GM21528 (cell line): ENCODE measurements around the gene CDK1.
A peak's percentile ranks its signal among the peaks of the same experiment; 100 is the strongest.
"Not testable (repeated sequence)": the region's sequence is repeated elsewhere in the genome, so short reads cannot be mapped to it uniquely, and the experiment has no call there.

Experiments
- ATAC-seq: cut with Tn5 transposase; IDR thresholded peaks from one replicate; pipeline ENCODE4 v1.9.1; 2021; ENCODE audit warnings: mild to moderate bottlenecking, moderate library complexity; ENCODE audit not compliant: unreplicated experiment, low FRiP score

Gene CDK1

DNA sequence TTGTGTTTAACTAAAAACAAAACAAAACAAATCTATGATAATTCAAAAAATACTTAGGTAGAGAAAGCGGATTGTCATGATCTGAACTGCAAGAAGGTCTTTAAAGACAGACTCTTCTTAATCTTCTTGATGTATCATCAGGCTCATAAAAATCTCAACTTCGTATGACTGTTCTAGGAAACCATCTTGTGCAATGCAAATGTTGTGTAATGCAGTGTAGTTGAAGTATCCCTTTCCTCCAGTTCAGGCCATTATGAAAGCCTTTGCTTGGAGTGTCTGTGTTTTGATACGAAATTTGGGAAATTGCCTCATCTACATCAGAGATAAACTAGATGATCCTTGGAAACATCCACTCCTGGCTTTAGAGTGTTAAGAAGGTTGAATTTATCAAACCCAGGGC, 30.9 kb downstream of the CDK1 start:
- ATAC-seq, result no peak

DNA sequence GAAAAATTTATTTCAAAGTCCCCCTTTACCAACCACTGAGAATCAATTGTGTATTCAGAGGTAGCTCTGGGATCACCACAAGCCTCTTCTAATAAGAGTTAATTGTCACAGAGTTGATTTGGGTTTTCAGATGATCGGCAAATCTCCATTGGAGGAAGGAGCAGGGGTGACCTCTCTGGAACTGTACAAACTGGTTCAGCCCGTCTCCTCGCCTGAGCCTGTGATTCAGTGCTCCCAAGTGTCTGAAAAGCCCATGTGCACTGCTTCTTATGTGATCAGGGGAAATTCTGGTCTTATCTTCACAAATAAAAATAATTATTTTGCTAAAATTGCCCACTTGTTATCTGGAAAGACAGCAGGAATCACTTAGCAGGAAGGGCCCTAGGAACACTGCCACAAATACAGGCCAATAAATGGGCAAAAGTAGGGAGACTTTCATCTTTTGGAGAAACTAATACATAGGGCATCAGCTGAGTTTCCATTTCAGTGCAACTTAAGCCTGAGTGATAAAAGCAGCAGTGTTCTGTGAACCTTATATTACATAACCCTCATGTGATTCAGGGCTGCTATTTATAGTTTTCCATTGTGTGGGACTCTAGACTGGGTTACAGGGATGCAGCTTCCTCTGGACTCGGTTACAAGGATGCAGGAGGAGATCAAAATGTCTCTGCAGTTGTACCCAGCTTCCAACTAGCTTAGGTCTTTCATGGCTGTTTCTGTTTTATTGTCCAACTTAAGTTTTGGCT, 32.3 kb downstream of the CDK1 start:
- ATAC-seq, result no peak

DNA sequence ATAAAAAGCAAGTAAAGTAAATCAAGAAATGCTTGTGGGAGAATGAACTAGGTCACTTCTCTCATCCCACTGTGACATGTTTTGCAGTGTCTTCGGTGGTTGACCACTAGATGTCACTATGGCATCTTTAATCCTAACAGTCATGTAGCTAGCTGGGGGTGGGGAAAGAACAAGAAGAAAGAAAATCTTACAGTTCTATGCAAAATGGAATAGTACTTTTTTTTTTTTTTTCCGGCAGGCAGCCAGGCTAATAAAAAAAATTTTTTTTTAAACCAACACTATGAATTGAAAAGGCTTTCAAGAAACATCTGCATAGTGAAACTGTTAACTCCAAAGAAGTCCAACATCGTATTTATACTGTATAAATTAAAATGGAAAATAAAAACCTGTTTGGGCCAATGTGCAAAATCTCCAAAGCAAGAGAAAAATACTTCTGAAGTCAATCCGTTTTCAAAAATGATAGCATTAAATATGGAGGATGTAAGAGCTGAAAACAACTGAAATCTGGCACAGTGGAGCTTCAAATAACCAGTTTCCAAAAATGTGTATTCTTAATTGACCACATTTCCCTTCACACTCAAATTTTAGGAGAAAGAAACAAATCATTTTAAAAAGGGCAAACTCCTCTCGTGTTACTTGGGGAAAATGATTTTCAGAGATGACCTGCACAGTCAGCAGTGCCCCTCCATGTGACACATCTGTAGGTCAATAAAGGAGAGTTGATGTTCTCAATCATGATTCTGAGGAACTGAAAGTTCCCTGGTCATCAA, 38.5 kb downstream of the CDK1 start:
- peak; percentile 80 for ATAC-seq

DNA sequence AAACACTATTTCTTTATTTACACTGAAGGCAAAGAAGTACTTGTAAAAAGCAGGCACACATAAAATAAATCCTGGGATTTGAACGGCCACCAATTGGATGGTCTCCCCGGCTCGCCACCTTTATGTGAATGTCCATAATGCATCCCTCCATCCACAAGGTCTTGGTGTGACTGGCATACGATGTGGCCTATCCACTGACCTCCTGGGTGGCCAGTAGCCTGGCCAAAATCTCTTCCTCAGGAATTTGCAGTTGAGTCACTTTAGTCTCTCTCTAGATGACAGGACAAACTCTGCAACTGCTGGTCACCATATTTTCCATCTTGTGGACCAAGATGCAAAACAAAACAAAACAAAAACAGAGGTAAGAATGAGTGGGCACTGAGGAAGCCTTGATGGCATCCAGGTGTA, 39.1 kb downstream of the CDK1 start:
- no peak for ATAC-seq

DNA sequence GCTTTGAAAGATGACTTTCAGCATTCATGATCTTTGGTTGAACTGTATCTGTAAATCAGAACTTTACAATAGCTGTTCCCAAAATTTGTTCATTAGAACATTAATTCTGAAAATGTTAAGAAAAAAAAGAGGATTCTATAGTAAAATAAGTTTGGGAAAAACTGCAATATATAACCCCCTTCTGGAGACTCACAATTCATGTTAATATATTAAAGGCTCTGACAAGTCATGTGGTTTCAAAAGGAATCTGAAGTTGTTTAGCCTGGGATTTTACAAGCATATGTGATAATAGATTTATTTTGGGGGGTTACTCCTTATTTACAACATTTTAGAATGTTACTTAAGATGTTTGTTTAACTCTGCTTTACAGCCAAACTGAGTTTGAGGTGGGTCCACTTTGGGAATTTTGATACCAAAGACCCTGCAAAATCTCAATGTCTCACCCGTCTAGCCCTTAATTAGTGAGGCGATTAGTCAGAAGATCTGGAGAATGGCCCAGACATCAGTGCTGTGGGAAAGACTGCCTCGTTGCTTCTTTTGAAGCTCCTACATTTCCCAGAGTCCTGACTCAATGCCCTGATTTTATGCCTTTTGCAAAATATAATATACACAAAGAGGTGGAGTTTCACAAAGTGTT, 40.0 kb downstream of the CDK1 start:
- ATAC-seq, result no peak

DNA sequence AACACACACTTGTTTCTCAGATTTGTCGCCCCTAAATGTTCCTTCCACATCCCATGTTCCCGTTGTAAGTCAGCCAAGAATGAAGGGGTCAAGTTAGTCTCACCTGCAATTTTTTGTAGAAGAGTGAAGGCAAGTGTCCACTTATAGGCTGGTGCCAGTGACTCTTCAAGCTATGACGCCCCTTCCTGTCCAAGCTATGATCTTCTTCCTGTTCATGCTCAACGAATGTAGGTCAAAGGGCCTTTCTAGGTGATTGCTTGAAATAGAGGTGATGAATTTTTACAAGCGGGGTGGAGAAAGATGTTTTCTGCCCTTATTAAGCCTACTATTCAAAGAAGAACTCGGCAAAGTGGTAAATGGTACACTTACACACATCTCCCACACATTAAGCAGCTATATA, 41.0 kb downstream of the CDK1 start:
- ATAC-seq, result no peak

DNA sequence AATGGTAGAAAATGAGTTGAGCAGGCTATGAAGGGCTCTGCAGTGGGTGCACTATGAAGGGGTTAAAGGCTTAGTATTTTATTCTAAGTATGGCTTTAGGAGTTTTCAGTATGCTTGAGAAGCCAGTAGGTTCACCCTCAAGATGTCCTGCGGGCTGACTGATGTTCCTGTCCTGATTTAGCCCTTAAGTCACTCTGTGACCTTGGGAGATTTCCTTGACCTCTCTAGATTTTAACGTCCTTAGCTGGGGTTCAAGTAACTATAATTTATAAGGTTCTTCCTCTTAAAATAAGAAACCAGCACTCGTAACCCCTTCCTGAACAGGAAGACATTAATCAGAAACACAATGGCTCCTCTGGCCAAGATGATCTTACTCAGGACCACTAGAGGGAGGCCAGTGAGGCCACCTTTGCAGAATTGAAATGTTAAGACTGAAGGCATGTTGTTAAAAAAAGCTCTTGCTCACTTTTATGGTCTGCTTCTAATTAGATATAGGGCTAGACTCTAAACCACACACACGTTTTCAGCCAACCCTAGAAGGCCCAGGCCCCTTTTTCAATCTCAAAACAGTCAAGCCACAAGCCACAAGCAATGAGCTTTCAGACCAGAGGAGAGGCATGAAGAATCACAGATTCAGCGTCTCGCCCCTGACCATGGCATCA, 41.9 kb downstream of the CDK1 start:
- no peak for ATAC-seq

DNA sequence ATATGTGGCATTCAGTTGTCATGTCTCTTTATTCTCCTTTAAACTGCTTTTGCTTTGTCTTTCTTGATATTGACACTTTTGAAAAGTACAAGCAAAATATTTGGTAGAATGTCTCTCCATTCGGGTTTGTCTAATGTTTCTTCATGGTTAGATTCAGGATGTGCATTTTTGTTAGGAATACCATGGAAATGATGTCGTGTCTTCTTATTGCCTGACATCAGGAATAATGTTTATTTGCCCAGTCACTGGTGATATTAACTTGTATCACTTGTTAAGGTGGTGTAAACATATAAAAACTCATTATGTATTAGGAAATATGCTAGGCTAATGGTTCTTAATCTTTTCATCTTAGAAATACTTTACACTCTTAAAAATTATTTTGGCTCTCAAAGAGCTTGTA, 43.4 kb downstream of the CDK1 start:
- ATAC-seq, result no peak

DNA sequence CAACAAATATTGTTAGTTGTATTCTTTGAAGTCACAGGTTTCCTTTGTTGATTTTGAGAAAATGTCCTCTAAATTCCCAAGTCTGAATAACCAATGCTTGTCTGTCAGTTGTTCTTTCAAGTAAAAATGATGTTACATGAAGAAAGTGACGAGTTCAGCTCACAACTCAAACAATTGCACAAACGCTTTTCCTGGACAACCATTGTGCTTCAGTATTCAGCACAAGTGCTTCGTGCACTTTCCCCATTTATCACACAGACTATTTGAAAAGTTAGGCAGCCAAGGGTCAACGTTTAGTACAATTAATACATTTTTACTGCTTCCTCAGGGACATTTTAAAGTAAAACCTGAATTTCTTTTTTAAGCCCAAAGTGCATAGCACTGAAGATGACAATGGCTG, 44.5 kb downstream of the CDK1 start:
- no peak for ATAC-seq

DNA sequence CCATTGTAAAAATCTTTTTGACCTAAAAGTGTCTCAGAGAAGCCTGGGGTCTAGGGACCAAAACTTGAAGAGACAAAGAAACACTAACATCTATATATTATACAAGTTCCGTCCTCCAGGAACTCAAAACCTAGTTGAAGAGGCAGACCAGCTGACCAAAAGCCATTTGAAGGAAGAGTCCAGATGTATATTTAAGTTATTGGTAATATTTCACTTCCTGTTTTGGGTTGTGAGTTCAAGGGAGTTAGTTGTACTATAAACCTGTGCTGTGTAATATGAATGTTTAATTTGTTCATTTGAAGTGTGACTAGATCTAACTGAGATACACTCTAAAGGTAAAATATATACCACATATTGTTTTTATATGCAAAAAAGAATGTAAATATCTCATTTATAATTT, 45.0 kb downstream of the CDK1 start:
- ATAC-seq, result no peak

DNA sequence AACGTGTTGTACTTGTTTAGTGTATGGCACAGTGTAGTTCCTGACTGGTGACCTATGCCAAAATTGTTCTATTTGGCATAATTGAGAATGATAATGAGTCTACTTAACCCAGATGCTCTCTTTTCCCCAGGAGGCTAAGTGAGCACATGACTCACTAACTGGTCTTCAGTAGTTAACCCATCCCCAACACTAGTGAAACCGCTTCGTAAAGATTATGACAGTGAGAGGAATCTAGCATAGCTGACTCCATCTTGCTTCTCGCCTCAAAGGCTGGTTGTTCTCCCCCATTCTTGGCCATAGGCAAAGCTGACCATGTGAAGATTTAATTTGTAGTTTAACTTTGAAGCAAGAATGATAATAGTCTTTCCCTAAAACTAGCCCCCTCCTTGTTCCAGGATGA, 47.2 kb downstream of the CDK1 start:
- ATAC-seq, result no peak

DNA sequence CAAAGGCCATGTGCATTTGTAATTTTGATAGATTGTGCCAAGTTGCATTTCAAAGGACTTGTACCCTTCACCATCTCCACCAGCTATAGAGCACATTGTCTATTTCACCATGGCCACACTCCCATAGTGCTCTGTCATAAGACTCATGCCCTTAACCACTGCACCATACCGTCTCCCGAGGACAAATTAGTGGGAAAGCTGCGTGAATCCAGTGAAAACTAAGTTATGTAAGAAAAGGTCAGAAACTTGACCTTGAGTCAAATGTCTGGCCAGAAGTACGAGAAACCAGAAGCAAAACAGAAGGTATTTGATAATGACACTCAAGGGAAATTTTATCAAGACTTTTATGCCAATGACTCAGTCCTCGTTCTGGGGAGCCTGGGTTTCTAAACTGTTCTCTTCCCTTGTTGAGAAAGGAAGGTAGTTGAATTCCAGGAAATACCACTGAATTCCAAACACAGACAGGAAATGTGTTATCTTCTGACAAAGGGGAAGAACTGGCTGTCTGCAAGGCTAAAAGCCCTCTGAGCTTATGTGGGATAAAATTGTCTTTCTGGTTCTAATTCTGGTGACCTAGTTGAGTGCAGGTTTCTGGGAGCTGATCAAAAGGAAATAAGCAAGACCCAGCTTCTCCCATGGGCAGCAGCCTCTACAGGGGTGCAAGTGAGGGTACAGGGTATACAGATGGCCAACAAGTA, 49.7 kb downstream of the CDK1 start:
- ATAC-seq, result no peak

DNA sequence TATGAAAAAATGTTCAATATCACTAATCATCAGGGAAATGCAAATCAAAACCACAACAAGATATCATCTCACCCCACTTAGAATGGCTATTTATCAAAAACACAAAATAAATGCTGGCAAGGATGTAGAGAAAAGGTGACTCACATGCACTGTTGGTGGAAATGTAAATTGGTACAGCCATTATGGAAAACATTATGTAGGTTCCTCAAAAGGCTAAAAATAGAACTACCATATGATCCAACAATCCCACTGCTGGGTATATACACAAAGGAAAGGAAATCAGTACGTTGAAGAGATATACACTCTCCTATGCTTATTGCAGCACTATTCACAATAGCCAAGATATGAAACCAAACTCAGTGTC, 50.2 kb downstream of the CDK1 start:
- ATAC-seq, result no peak

DNA sequence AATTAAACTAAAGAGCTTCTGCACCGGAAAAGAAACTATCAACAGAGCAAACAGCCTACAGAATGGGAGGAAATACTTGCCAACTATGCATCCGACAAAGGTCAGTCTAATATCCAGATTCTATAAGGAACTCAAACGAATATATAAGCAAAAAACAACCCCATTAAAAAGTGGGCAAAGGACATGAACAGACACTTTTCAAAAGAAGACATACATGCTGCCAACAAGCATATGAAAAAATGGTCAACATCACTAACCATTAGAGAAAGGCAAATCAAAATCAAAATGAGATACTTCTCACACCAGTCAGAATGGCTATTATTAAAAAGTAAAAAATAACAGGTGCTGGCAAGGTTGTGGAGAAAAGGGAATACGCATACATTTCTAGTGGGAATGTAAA, 53.9 kb downstream of the CDK1 start:
- ATAC-seq, result not testable (repeated sequence)

DNA sequence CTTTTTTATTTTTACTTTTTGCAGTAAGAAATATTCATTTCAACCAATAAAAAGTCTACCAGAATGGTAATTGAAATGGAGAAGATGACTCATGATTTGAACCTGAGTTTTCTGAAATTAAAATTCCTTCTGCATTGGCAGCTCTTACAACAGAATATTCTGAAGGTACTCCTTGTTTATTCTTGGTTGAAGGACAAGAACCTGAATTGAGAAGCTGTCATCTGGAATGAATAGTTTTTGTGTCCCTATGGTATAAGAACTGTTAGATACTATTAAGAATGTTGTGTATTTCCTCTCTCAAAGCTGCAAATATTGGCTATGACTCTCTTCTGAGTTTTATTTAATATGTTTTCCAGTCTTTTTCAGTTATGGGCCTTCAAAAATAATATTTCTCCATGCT, 56.1 kb downstream of the CDK1 start:
- no peak for ATAC-seq

DNA sequence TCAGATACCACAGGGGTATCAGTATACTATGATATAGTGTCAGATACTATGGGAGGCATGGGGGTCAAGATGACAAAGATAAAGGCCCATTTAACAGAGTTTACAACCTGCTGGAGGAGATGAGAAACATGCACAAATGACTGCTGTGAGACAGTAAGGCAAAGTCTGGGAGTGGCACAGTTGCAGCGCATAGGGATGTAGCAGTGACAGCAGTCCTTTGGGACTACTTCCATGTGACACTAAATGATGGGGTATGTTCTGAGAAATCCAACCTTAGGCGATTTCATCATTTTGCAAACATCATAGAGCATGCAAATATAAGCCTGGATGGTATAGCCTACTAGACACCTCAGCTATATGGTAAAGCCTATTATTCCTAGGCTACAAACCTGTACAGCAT, 56.8 kb downstream of the CDK1 start:
- no peak for ATAC-seq

DNA sequence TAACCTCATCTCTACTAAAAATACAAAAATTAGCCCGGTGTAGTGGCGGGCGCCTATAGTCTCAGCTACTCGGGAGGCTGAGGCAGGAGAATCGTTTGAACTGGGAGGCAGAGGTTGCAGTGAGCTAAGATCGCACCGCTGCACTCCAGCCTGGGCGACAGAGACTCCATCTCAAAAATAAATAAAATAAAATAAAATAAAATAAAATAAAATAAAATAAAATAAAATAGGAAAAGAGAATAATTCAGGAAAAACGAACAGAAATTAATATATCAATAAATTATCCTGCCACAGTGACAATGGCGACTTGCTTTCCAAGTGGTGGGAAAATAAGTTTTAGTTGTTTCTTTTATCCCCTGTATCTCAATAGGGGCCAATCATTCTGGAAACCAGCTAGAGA, 62.9 kb downstream of the CDK1 start:
- not testable (repeated sequence) for ATAC-seq

DNA sequence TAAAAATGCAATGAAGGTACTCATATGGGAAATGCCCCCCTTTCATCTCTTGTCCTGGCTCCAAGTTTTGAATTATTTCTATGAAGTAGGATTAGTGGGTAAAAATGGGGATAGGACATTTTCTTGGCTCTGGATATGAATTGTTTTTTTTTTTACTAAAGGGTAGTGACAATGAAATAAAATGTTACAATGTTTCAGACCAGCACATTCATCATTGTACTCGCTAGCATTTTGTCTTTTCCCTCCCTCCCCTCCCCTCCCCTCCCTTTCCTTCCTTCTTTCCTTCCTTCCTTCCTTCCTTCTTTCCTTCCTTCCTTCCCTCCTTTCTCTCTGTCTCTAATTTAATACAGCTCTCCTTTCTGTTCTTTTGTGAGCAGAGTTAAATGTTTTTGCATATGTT, 64.4 kb downstream of the CDK1 start:
- ATAC-seq, result no peak
